ENCODE measurements around the gene RBM20.

RBM20 gene

DNA sequence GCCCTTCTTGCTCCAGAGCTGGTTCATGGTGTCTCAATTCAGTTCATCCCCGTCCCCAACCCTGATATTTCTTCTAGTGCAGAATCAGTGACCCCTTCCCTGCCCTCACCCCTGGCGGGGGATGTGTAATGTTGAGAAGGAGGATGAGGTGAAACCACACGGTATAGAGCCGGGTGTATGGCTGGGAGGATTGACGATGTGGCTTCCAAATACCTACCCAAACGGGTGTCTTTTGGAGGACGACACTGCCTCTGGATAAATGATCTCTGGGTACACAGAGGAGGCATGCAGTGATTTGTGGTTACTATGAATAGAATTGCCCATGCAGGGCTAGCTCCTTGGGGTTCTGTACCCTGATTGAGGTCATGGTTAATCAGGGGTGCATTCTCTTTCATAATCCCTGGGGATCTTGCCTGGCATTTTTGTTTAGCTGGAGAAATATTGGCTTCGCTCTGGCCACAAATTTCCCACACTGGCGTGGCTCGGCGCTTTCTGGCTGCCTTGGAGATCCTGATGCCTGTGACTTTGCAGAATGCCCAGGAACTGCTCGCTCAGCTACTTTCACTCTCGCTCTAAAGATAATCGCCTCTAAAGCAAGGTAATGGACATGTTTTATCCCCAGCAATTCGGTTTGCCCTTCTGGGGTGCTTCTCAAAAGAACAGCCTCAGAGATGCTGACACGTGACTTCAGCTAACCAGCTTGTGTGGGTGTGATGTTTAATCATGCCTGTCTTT is 89.2 kb downstream of the RBM20 start:
- H3K27me3 ChIP-seq (ENCODE audit: control insufficient read depth in 1 of 2, insufficient read depth in 2 of 2, low read length in 2 of 2), result no peaks in the 10 kb centered on the region
- no peak overlapping the region for H3K4me3 ChIP-seq (ENCODE audit: low read depth in 1 of 2, low read length in 2 of 2)
- H3K36me3 ChIP-seq (ENCODE audit: insufficient read depth, low read length), result no peaks in the 10 kb centered on the region
- H3K4me1 ChIP-seq (ENCODE audit: insufficient read depth, low read length), result no peaks in the 10 kb centered on the region
- H3K9ac ChIP-seq (ENCODE audit: low read length), result no peak overlapping the region
- H3K27ac ChIP-seq (ENCODE audit: low read depth, low read length), result no peak overlapping the region
- no peaks in the 10 kb centered on the region for H3K9me3 ChIP-seq (ENCODE audit: low read length)

GRCh38 chr10:110735620-110736027 is 91.5 kb downstream of the RBM20 start:
- no peaks in the 10 kb centered on the region for H3K36me3 ChIP-seq (ENCODE audit: insufficient read depth, low read length)
- no peak overlapping the region for H3K27ac ChIP-seq (ENCODE audit: low read depth, low read length)
- no peak overlapping the region for H3K4me3 ChIP-seq (ENCODE audit: low read depth in 1 of 2, low read length in 2 of 2)
- H3K4me1 ChIP-seq (ENCODE audit: insufficient read depth, low read length), result peaks cover 6% of the 10 kb centered on the region
- no peak overlapping the region for H3K9ac ChIP-seq (ENCODE audit: low read length)
- no peaks in the 10 kb centered on the region for H3K27me3 ChIP-seq (ENCODE audit: control insufficient read depth in 1 of 2, insufficient read depth in 2 of 2, low read length in 2 of 2)
- H3K9me3 ChIP-seq (ENCODE audit: low read length), result no peaks in the 10 kb centered on the region

GRCh38 chr10:110737886-110738634 is 93.9 kb downstream of the RBM20 start:
- Histone ChIP-seq H3K27me3 (ENCODE audit: control insufficient read depth in 1 of 2, insufficient read depth in 2 of 2, low read length in 2 of 2) (no peaks in the 10 kb centered on the region), H3K36me3 (ENCODE audit: insufficient read depth, low read length) (no peaks in the 10 kb centered on the region), H3K4me3 (ENCODE audit: low read depth in 1 of 2, low read length in 2 of 2) (no peak overlapping the region), H3K27ac (ENCODE audit: low read depth, low read length) (no peak overlapping the region), H3K4me1 (ENCODE audit: insufficient read depth, low read length) (peaks cover 15% of the 10 kb centered on the region), H3K9ac (ENCODE audit: low read length) (no peak overlapping the region), H3K9me3 (ENCODE audit: low read length) (no peaks in the 10 kb centered on the region)

DNA sequence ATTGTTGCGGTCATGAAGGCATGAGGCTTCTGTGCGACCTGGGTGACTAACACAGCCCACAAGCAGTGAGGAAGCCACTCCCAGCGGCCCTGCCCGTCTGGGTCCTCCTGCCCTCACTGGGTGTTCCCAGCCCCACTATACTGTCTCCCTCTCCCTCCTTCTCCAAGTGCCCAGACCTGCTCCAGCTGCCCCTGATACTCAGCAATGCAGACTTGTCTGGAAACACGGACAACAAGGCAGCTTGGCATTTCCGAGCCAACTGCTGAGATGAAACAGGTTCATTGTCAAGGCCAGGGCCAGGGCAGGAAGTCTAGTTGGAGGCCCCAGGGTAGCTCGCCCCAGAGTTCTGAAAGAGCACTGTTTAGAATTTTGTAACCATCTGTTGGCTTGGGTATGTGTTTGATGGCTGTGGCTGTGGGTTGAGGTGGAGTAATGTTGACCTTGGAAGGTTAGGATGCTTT is 95.7 kb downstream of the RBM20 start:
- H3K27me3 ChIP-seq (ENCODE audit: control insufficient read depth in 1 of 2, insufficient read depth in 2 of 2, low read length in 2 of 2), result no peaks in the 10 kb centered on the region
- no peaks in the 10 kb centered on the region for H3K9me3 ChIP-seq (ENCODE audit: low read length)
- no peak overlapping the region for H3K9ac ChIP-seq (ENCODE audit: low read length)
- H3K4me1 ChIP-seq (ENCODE audit: insufficient read depth, low read length), result peaks cover 15% of the 10 kb centered on the region
- no peak overlapping the region for H3K27ac ChIP-seq (ENCODE audit: low read depth, low read length)
- H3K4me3 ChIP-seq (ENCODE audit: low read depth in 1 of 2, low read length in 2 of 2), result no peak overlapping the region
- no peaks in the 10 kb centered on the region for H3K36me3 ChIP-seq (ENCODE audit: insufficient read depth, low read length)

- Histone ChIP-seq H3K9ac (ENCODE audit: low read length) (no peak overlapping the region), H3K4me3 (ENCODE audit: low read depth in 1 of 2, low read length in 2 of 2) (no peak overlapping the region), H3K4me1 (ENCODE audit: insufficient read depth, low read length) (peaks cover 15% of the 10 kb centered on the region), H3K36me3 (ENCODE audit: insufficient read depth, low read length) (no peaks in the 10 kb centered on the region), H3K27me3 (ENCODE audit: control insufficient read depth in 1 of 2, insufficient read depth in 2 of 2, low read length in 2 of 2) (no peaks in the 10 kb centered on the region), H3K9me3 (ENCODE audit: low read length) (no peaks in the 10 kb centered on the region), H3K27ac (ENCODE audit: low read depth, low read length) (no peak overlapping the region)
Measured at GRCh38 chr10:110742801-110743200, 98.7 kb downstream of the RBM20 start.

GRCh38 chr10:110744782-110745181 is 100.6 kb downstream of the RBM20 start:
- H3K27ac ChIP-seq (ENCODE audit: low read depth, low read length), result no peak overlapping the region
- no peaks in the 10 kb centered on the region for H3K36me3 ChIP-seq (ENCODE audit: insufficient read depth, low read length)
- no peaks in the 10 kb centered on the region for H3K9me3 ChIP-seq (ENCODE audit: low read length)
- peaks cover 15% of the 10 kb centered on the region for H3K4me1 ChIP-seq (ENCODE audit: insufficient read depth, low read length)
- H3K27me3 ChIP-seq (ENCODE audit: control insufficient read depth in 1 of 2, insufficient read depth in 2 of 2, low read length in 2 of 2), result no peaks in the 10 kb centered on the region
- H3K4me3 ChIP-seq (ENCODE audit: low read depth in 1 of 2, low read length in 2 of 2), result no peak overlapping the region
- no peak overlapping the region for H3K9ac ChIP-seq (ENCODE audit: low read length)

- no peaks in the 10 kb centered on the region for H3K9me3 ChIP-seq (ENCODE audit: low read length)
- no peaks in the 10 kb centered on the region for H3K36me3 ChIP-seq (ENCODE audit: insufficient read depth, low read length)
- no peak overlapping the region for H3K9ac ChIP-seq (ENCODE audit: low read length)
- no peak overlapping the region for H3K4me3 ChIP-seq (ENCODE audit: low read depth in 1 of 2, low read length in 2 of 2)
- no peak overlapping the region for H3K27ac ChIP-seq (ENCODE audit: low read depth, low read length)
- peaks cover 9% of the 10 kb centered on the region for H3K4me1 ChIP-seq (ENCODE audit: insufficient read depth, low read length)
- no peaks in the 10 kb centered on the region for H3K27me3 ChIP-seq (ENCODE audit: control insufficient read depth in 1 of 2, insufficient read depth in 2 of 2, low read length in 2 of 2)
Measured at GRCh38 chr10:110746254-110746826, 102.2 kb downstream of the RBM20 start.

- peaks cover 8% of the 10 kb centered on the region for H3K4me1 ChIP-seq (ENCODE audit: insufficient read depth, low read length)
- H3K27me3 ChIP-seq (ENCODE audit: control insufficient read depth in 1 of 2, insufficient read depth in 2 of 2, low read length in 2 of 2), result no peaks in the 10 kb centered on the region
- H3K9ac ChIP-seq (ENCODE audit: low read length), result no peak overlapping the region
- no peaks in the 10 kb centered on the region for H3K36me3 ChIP-seq (ENCODE audit: insufficient read depth, low read length)
- no peak overlapping the region for H3K4me3 ChIP-seq (ENCODE audit: low read depth in 1 of 2, low read length in 2 of 2)
- H3K27ac ChIP-seq (ENCODE audit: low read depth, low read length), result no peak overlapping the region
- no peaks in the 10 kb centered on the region for H3K9me3 ChIP-seq (ENCODE audit: low read length)
Measured at GRCh38 chr10:110746969-110747608, 103.0 kb downstream of the RBM20 start.

GRCh38 chr10:110747609-110748464 is 103.7 kb downstream of the RBM20 start:
- H3K27ac ChIP-seq (ENCODE audit: low read depth, low read length), result no peak overlapping the region
- no peak overlapping the region for H3K4me3 ChIP-seq (ENCODE audit: low read depth in 1 of 2, low read length in 2 of 2)
- H3K36me3 ChIP-seq (ENCODE audit: insufficient read depth, low read length), result no peaks in the 10 kb centered on the region
- no peaks in the 10 kb centered on the region for H3K9me3 ChIP-seq (ENCODE audit: low read length)
- H3K4me1 ChIP-seq (ENCODE audit: insufficient read depth, low read length), result peaks cover under 1% of the 10 kb centered on the region
- no peak overlapping the region for H3K9ac ChIP-seq (ENCODE audit: low read length)
- H3K27me3 ChIP-seq (ENCODE audit: control insufficient read depth in 1 of 2, insufficient read depth in 2 of 2, low read length in 2 of 2), result no peaks in the 10 kb centered on the region

DNA sequence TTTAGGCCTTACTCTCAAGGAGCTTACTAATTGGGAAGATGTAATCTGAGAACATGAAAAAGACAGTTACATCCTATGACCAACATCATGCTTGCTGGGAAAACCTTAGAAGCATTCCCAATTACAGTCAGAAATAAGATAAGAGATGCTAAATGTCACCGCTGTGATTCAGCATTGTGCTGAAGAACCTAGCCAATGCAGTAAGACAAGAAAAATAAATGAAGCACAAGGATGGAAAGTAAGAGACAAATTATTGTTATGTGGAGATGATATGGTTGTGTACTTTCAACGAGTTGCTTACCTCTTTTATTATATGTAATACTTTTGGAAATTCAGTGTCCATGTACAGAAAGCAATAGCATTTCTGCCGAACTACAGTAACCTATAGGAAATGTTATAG is 104.8 kb downstream of the RBM20 start:
- H3K27ac ChIP-seq (ENCODE audit: low read depth, low read length), result no peak overlapping the region
- no peaks in the 10 kb centered on the region for H3K27me3 ChIP-seq (ENCODE audit: control insufficient read depth in 1 of 2, insufficient read depth in 2 of 2, low read length in 2 of 2)
- H3K4me1 ChIP-seq (ENCODE audit: insufficient read depth, low read length), result no peaks in the 10 kb centered on the region
- no peak overlapping the region for H3K9ac ChIP-seq (ENCODE audit: low read length)
- no peaks in the 10 kb centered on the region for H3K9me3 ChIP-seq (ENCODE audit: low read length)
- no peak overlapping the region for H3K4me3 ChIP-seq (ENCODE audit: low read depth in 1 of 2, low read length in 2 of 2)
- no peaks in the 10 kb centered on the region for H3K36me3 ChIP-seq (ENCODE audit: insufficient read depth, low read length)
